ENCODE measurements around the gene CNKSR2. TPM values are rescaled to one million over a fixed set of nuclear protein-coding genes. Genes with fewer than 3 reads are reported as not detected.

The CNKSR2 gene
- total and polyA plus RNA-seq, 2 of the 13 experiments (the other 11 are each of a cell fraction or from before 2014, with no cell fraction given): not detected

- TF ChIP-seq TOPORS (CRISPR knock-in tag; IDR thresholded peaks at IDR 0.05): no peak
- TF ChIP-seq ZNF3 (CRISPR knock-in tag; IDR thresholded peaks at IDR 0.05): no peak
These were observed 271.7 kb downstream of the CNKSR2 start (continued) for GRCh38 chrX:21645886-21646285.

GRCh38 chrX:21655901-21656586 lies 281.8 kb downstream of the CNKSR2 start:
- Histone ChIP-seq H2AFZ (ENCODE audit: low read length) (no peak overlapping the region), H4K20me1 (ENCODE audit: insufficient read depth, low read length) (no peaks in the 10 kb centered on the region), H3K9me3 (ENCODE audit: low read length) (no peaks in the 10 kb centered on the region), H3K27me3 (ENCODE audit: control insufficient read depth in 1 of 2, insufficient read depth in 2 of 2, low read length in 2 of 2) (no peaks in the 10 kb centered on the region; a peak in 1 of 5 replicates), H3K4me1 (ENCODE audit: insufficient read depth, low read length) (no peaks in the 10 kb centered on the region), H3K79me2 (ENCODE audit: insufficient read depth, low read length) (no peaks in the 10 kb centered on the region), H3K4me2 (ENCODE audit: low read depth, low read length) (no peak overlapping the region), H3K27ac (ENCODE audit: extremely low read length, insufficient read depth, low read length) (no peak overlapping the region), H3K4me3 (replicated peaks in 1 of 3; ENCODE audit: insufficient read depth in 1 of 3, low read depth in 2 of 3, low read length in 3 of 3) (no peak overlapping the region), H3K9ac (ENCODE audit: insufficient read depth, low read depth, low read length) (no peak overlapping the region), H3K36me3 (replicated peaks in 1 of 2; ENCODE audit: control insufficient read depth in 1 of 2, insufficient read depth in 2 of 2, low read length in 2 of 2) (no peaks in the 10 kb centered on the region)
- CTCF ChIA-PET (ENCODE audit: low intra/inter-chr PET ratio, low total read pairs): no interaction called here
- no peak for FAIRE-seq
- POLR2A ChIA-PET: no interaction called here
- no peak for DNase-seq (ENCODE audit: low spot score)
- intact Hi-C loops (cut with micrococcal nuclease; ENCODE audit: unreplicated experiment): no loop called here
- WGBS (ENCODE audit: low lambda C conversion rate): 80% methylated on average over 12 of the region's 76 CpGs
- TF ChIP-seq ZMYM2 (CRISPR knock-in tag; IDR thresholded peaks at IDR 0.05) (no peak), REPIN1 (CRISPR knock-in tag; IDR thresholded peaks at IDR 0.05; ENCODE audit: borderline replicate concordance, low read depth) (no peak), NFE2 (CRISPR knock-in tag; IDR thresholded peaks at IDR 0.05) (no peak), XBP1 (CRISPR knock-in tag; IDR thresholded peaks at IDR 0.05) (no peak), ZNF280B (CRISPR knock-in tag; IDR thresholded peaks at IDR 0.05; ENCODE audit: borderline replicate concordance) (no peak), ZNF282 (IDR thresholded peaks at IDR 0.05; ENCODE audit: partially characterized antibody) (no peak), MATR3 (CRISPR knock-in tag; IDR thresholded peaks at IDR 0.05) (no peak), GTF2F1 (IDR thresholded peaks at IDR 0.05; ENCODE audit: low read length) (no peak), ZNF674 (CRISPR knock-in tag; IDR thresholded peaks at IDR 0.05; ENCODE audit: low read depth) (no peak), ZNF780A (CRISPR knock-in tag; IDR thresholded peaks at IDR 0.05) (no peak), ZNF33B (CRISPR knock-in tag; IDR thresholded peaks at IDR 0.05) (no peak), ISL2 (CRISPR knock-in tag; IDR thresholded peaks at IDR 0.05) (no peak), RBM22 (optimal IDR thresholded peaks at IDR 0.05; ENCODE audit: low read length) (no peak), SSRP1 (CRISPR knock-in tag; IDR thresholded peaks at IDR 0.05) (no peak), PHF20 (CRISPR knock-in tag; IDR thresholded peaks at IDR 0.05) (no peak)
- ATAC-seq: no peak
- no TSS peak for BruUV-seq (replicated peaks)
- in situ Hi-C loops (cut with HindIII; ENCODE audit: extremely low pct_ligation_motif_present, low pct_unique_long_range_greater_than_20kb): no loop called here

Data from HepG2 (cell line).